Mesenchymal stem cell (in vitro differentiated cells and primary cell): ENCODE results near the gene ICA1L.

Source experiments
- DNase-seq: peaks from one replicate; pipeline ENCODE4 v3.0.0-alpha.2; 2013
- H2AFZ ChIP-seq: one replicate; pipeline ENCODE4 v1.6.1; 2013; ENCODE audit warnings: low read depth, mild to moderate bottlenecking, control low read depth, inconsistent platforms, low read length, moderate library complexity
- H2AK5ac ChIP-seq: 2 replicates; pipeline ENCODE4 v1.6.1; 2013; ENCODE audit warnings: low read length, moderate library complexity, mild to moderate bottlenecking, inconsistent platforms; ENCODE audit not compliant: severe bottlenecking
- H2BK120ac ChIP-seq: one replicate; pipeline ENCODE4 v1.6.1; 2013; ENCODE audit warnings: low read depth, mild to moderate bottlenecking, inconsistent platforms, low read length, moderate library complexity
- H2BK12ac ChIP-seq, 2 experiments: one replicate each; pipeline ENCODE4 v1.6.1; 2013; ENCODE audit warnings: inconsistent platforms in 2 of 2, low read length in 2 of 2, mild to moderate bottlenecking in 2 of 2, moderate library complexity in 2 of 2, control low read depth in 1 of 2
- H2BK15ac ChIP-seq: one replicate; pipeline ENCODE4 v1.6.1; 2013; ENCODE audit warnings: mild to moderate bottlenecking, low read depth, inconsistent platforms; ENCODE audit not compliant: poor library complexity, severe bottlenecking
- H2BK5ac ChIP-seq: 2 replicates; pipeline ENCODE4 v1.6.1; 2013; ENCODE audit warnings: low read depth, mild to moderate bottlenecking, low read length, control low read depth, inconsistent platforms; ENCODE audit not compliant: poor library complexity, severe bottlenecking
- H3K14ac ChIP-seq, 2 experiments: one replicate each; pipeline ENCODE4 v1.6.1; 2013; ENCODE audit warnings: inconsistent platforms in 2 of 2, low read length in 2 of 2, control low read depth in 1 of 2, mild to moderate bottlenecking in 1 of 2, moderate library complexity in 1 of 2
- H3K18ac ChIP-seq, 2 experiments: one replicate each; pipeline ENCODE4 v1.6.1; 2013; ENCODE audit warnings: inconsistent platforms in 2 of 2, low read length in 2 of 2, control low read depth in 1 of 2, low read depth in 1 of 2, mild to moderate bottlenecking in 1 of 2
- H3K23ac ChIP-seq, 2 experiments: one replicate each; pipeline ENCODE4 v1.6.1; 2013; ENCODE audit warnings: inconsistent platforms in 2 of 2, low read length in 2 of 2, mild to moderate bottlenecking in 2 of 2, moderate library complexity in 2 of 2, control low read depth in 1 of 2
- H3K27ac ChIP-seq: 2 replicates; pipeline ENCODE4 v1.5.1; 2013; ENCODE audit warnings: mild to moderate bottlenecking, moderate library complexity, low read length, control low read depth, inconsistent platforms; ENCODE audit not compliant: poor library complexity, severe bottlenecking
- H3K27me3 ChIP-seq, 2 experiments: 2 replicates each; pipeline versions ENCODE4 v1.6.1 to v1.7.0; 2013; ENCODE audit warnings: low read length in 2 of 2, mild to moderate bottlenecking in 2 of 2, moderate library complexity in 2 of 2, control low read depth in 1 of 2, inconsistent platforms in 1 of 2; ENCODE audit not compliant: control insufficient read depth in 1 of 2, insufficient read depth in 1 of 2
- H3K36me3 ChIP-seq, 2 experiments: 2 replicates each; pipeline versions ENCODE4 v1.6.1 to v1.7.0; 2013; ENCODE audit warnings: low read length in 2 of 2, control low read depth in 1 of 2, inconsistent platforms in 1 of 2, low read depth in 1 of 2, mild to moderate bottlenecking in 1 of 2; ENCODE audit not compliant: insufficient read depth in 2 of 2, control insufficient read depth in 1 of 2
- H3K4ac ChIP-seq, 2 experiments: one replicate each; pipeline ENCODE4 v1.6.1; 2013; ENCODE audit warnings: inconsistent platforms in 2 of 2, low read length in 2 of 2, mild to moderate bottlenecking in 2 of 2, moderate library complexity in 2 of 2, control low read depth in 1 of 2, low read depth in 1 of 2
- H3K4me1 ChIP-seq: 2 replicates; pipeline ENCODE4 v1.6.1; 2013; ENCODE audit warnings: low read depth, low read length, control low read depth; ENCODE audit not compliant: control insufficient read depth, insufficient read depth
- H3K4me2 ChIP-seq: 2 replicates; pipeline ENCODE4 v1.6.1; 2013; ENCODE audit warnings: low read length, mild to moderate bottlenecking, inconsistent platforms; ENCODE audit not compliant: poor library complexity, severe bottlenecking
- H3K4me3 ChIP-seq, 2 experiments: 2 replicates each; pipeline versions ENCODE4 v1.5.1 to v1.7.0; 2013; ENCODE audit warnings: low read length in 2 of 2, mild to moderate bottlenecking in 2 of 2, control low read depth in 1 of 2, low read depth in 1 of 2; ENCODE audit not compliant: insufficient read depth in 1 of 2
- H3K79me1 ChIP-seq: replicated peaks from 2 replicates; pipeline ENCODE4 v1.6.1; 2013; ENCODE audit warnings: mild to moderate bottlenecking, control low read depth, low read length, inconsistent platforms; ENCODE audit not compliant: poor library complexity, severe bottlenecking
- H3K9ac ChIP-seq: 2 replicates; pipeline ENCODE4 v1.7.0; 2013; ENCODE audit warnings: mild to moderate bottlenecking, low read length, moderate library complexity
- H3K9me3 ChIP-seq: 2 replicates; pipeline ENCODE4 v1.7.0; 2013; ENCODE audit warnings: mild to moderate bottlenecking, low read length; ENCODE audit not compliant: control insufficient read depth
- H4K8ac ChIP-seq: one replicate; pipeline ENCODE4 v1.6.1; 2013; ENCODE audit warnings: inconsistent platforms, mild to moderate bottlenecking, low read length, moderate library complexity
- H4K91ac ChIP-seq: one replicate; pipeline ENCODE4 v1.6.1; 2013; ENCODE audit warnings: mild to moderate bottlenecking, low read length, inconsistent platforms
- WGBS: methylation state at CpG from one replicate; pipeline ENCODE4 v1.1.7; 2013; ENCODE audit warnings: mixed read lengths; 5-methylcytosine and 5-hydroxymethylcytosine counted together

Gene ICA1L

GRCh38 chr2:202765436-202765835, 106.1 kb downstream of the ICA1L start:
- no peak overlapping the region for H4K91ac ChIP-seq
- H3K36me3 ChIP-seq, result no peaks in the 10 kb centered on the region
- no peak overlapping the region for H2AK5ac ChIP-seq
- no peak overlapping the region for H2AFZ ChIP-seq
- WGBS, result 66% methylated on average over 5 of the region's 5 CpGs
- no peak overlapping the region for H3K27ac ChIP-seq
- H3K9me3 ChIP-seq, result no peaks in the 10 kb centered on the region
- no peaks in the 10 kb centered on the region for H3K79me1 ChIP-seq
- H3K18ac ChIP-seq, result no peak overlapping the region
- no peak overlapping the region for H3K23ac ChIP-seq
- no peaks in the 10 kb centered on the region for H3K27me3 ChIP-seq
- H2BK120ac ChIP-seq, result no peak overlapping the region
- H2BK5ac ChIP-seq, result no peak overlapping the region
- no peak overlapping the region for H4K8ac ChIP-seq
- no peak overlapping the region for H3K14ac ChIP-seq
- H3K4me3 ChIP-seq, result no peak overlapping the region
- H2BK15ac ChIP-seq, result no peak overlapping the region
- H2BK12ac ChIP-seq, result no peak overlapping the region
- peak; percentile 23 for DNase-seq
- no peak overlapping the region for H3K9ac ChIP-seq
- no peak overlapping the region for H3K4me2 ChIP-seq
- H3K4me1 ChIP-seq, result peaks cover 3% of the 10 kb centered on the region
- H3K4ac ChIP-seq, result no peak overlapping the region

- Histone ChIP-seq H3K9ac (no peak overlapping the region), H3K18ac (no peak overlapping the region), H3K4me1 (peaks cover 3% of the 10 kb centered on the region), H3K9me3 (no peaks in the 10 kb centered on the region), H2BK5ac (no peak overlapping the region), H2BK15ac (no peak overlapping the region), H3K4ac (no peak overlapping the region), H2BK120ac (no peak overlapping the region), H3K4me3 (no peak overlapping the region), H2AFZ (no peak overlapping the region), H3K27ac (no peak overlapping the region), H2AK5ac (no peak overlapping the region), H4K8ac (no peak overlapping the region), H3K27me3 (no peaks in the 10 kb centered on the region), H3K23ac (no peak overlapping the region), H2BK12ac (no peak overlapping the region), H3K79me1 (no peaks in the 10 kb centered on the region), H3K36me3 (peaks cover 0 to 3% of the 10 kb centered on the region in 2 experiments), H3K14ac (no peak overlapping the region), H3K4me2 (no peak overlapping the region), H4K91ac (no peak overlapping the region)
- WGBS, result 100% methylated on average over 3 of the region's 3 CpGs
- DNase-seq, result no peak
These were observed 106.6 kb downstream of the ICA1L start for GRCh38 chr2:202764991-202765390.

GRCh38 chr2:202763916-202764315, 107.7 kb downstream of the ICA1L start:
- no peak overlapping the region for H2AK5ac ChIP-seq
- no peak overlapping the region for H3K9ac ChIP-seq
- no peak overlapping the region for H2BK12ac ChIP-seq
- no peak overlapping the region for H3K27ac ChIP-seq
- H3K23ac ChIP-seq, result no peak overlapping the region
- H3K18ac ChIP-seq, result no peak overlapping the region
- H3K14ac ChIP-seq, result no peak overlapping the region
- no peaks in the 10 kb centered on the region for H3K27me3 ChIP-seq
- peaks cover 0 to 3% of the 10 kb centered on the region in 2 experiments for H3K36me3 ChIP-seq
- H4K91ac ChIP-seq, result no peak overlapping the region
- H3K4me3 ChIP-seq, result no peak overlapping the region
- H3K79me1 ChIP-seq, result no peaks in the 10 kb centered on the region
- no peak overlapping the region for H2BK15ac ChIP-seq
- no peak overlapping the region for H2BK5ac ChIP-seq
- DNase-seq, result no peak
- H2BK120ac ChIP-seq, result no peak overlapping the region
- H2AFZ ChIP-seq, result no peak overlapping the region
- no CpG with 5 or more reads among the region's 1 CpG for WGBS
- no peak overlapping the region for H3K4me2 ChIP-seq
- no peak overlapping the region for H4K8ac ChIP-seq
- no peaks in the 10 kb centered on the region for H3K9me3 ChIP-seq
- H3K4me1 ChIP-seq, result peaks cover 3% of the 10 kb centered on the region
- H3K4ac ChIP-seq, result no peak overlapping the region

- 12% methylated on average over 2 of the region's 4 CpGs for WGBS
- no peak overlapping the region for H3K18ac ChIP-seq
These were observed 109.0 kb downstream of the ICA1L start for GRCh38 chr2:202762556-202762955.

More at GRCh38 chr2:202762556-202762955, 109.0 kb downstream of the ICA1L start:
- Histone ChIP-seq H3K14ac (no peak overlapping the region), H3K4me2 (no peak overlapping the region), H2BK12ac (no peak overlapping the region), H2BK120ac (no peak overlapping the region), H3K36me3 (peaks cover 0 to 3% of the 10 kb centered on the region in 2 experiments), H3K79me1 (no peaks in the 10 kb centered on the region), H3K27ac (no peak overlapping the region), H2BK5ac (no peak overlapping the region), H2BK15ac (no peak overlapping the region), H3K4me3 (no peak overlapping the region), H2AK5ac (no peak overlapping the region), H3K9me3 (no peaks in the 10 kb centered on the region), H4K91ac (no peak overlapping the region), H3K4ac (no peak overlapping the region), H3K4me1 (peaks cover 3% of the 10 kb centered on the region), H2AFZ (no peak overlapping the region), H3K23ac (no peak overlapping the region), H3K27me3 (no peaks in the 10 kb centered on the region), H3K9ac (no peak overlapping the region), H4K8ac (no peak overlapping the region)
- no peak for DNase-seq
